Smooth muscle cell (in vitro differentiated cells): ENCODE results near the gene COL9A2. TPM values are rescaled to one million over a fixed set of nuclear protein-coding genes. Genes with fewer than 3 reads are reported as not detected.

Experiments used
- DNase-seq: peaks from one replicate; lab custom pipeline; 2025; ENCODE audit not compliant: unreplicated experiment; lab: John Stamatoyannopoulos, UW
- H2AFZ ChIP-seq: fragments of 200-600 bp; sonication (generic); 2 replicates; pipeline ENCODE4 v1.6.0; 2016; ENCODE audit warnings: antibody characterized with exemption, low read depth, mild to moderate bottlenecking
- H3F3A ChIP-seq: fragments of 200-600 bp; sonication (generic); 2 replicates; pipeline ENCODE4 v1.6.0; 2017; ENCODE audit warnings: antibody characterized with exemption, low read depth
- H3K27ac ChIP-seq: fragments of 200-600 bp; sonication (generic); 2 replicates; pipeline ENCODE4 v1.5.1; 2016; ENCODE audit warnings: low read depth, mild to moderate bottlenecking
- H3K27me3 ChIP-seq: fragments of 200-600 bp; sonication (generic); 2 replicates; pipeline ENCODE4 v1.6.1; 2016; ENCODE audit warnings: low read depth, mild to moderate bottlenecking
- H3K36me3 ChIP-seq: fragments of 200-600 bp; sonication (generic); 2 replicates; pipeline ENCODE4 v1.5.1; 2016; ENCODE audit warnings: low read depth
- H3K4me1 ChIP-seq: fragments of 200-600 bp; sonication (generic); 2 replicates; pipeline ENCODE4 v1.5.1; 2016; ENCODE audit warnings: low read depth
- H3K4me2 ChIP-seq: fragments of 200-600 bp; sonication (generic); 2 replicates; pipeline ENCODE4 v1.6.0; 2016; ENCODE audit warnings: mild to moderate bottlenecking
- H3K4me3 ChIP-seq: fragments of 200-600 bp; sonication (generic); 2 replicates; pipeline ENCODE4 v1.5.1; 2016; ENCODE audit warnings: mild to moderate bottlenecking
- H3K79me2 ChIP-seq: fragments of 200-600 bp; sonication (generic); 2 replicates; pipeline ENCODE4 v1.6.0; 2016; ENCODE audit warnings: low read depth, mild to moderate bottlenecking
- H3K9ac ChIP-seq: fragments of 200-600 bp; sonication (generic); 2 replicates; pipeline ENCODE4 v1.6.0; 2016; ENCODE audit warnings: low read depth
- H3K9me3 ChIP-seq: fragments of 200-600 bp; sonication (generic); replicated peaks from 2 replicates; pipeline ENCODE4 v1.5.1; 2016; ENCODE audit warnings: low read depth
- H4K20me1 ChIP-seq: fragments of 200-600 bp; sonication (generic); 2 replicates; pipeline ENCODE4 v1.6.0; 2016; ENCODE audit warnings: low read depth
- WGBS: methylation state at CpG from one replicate; pipeline ENCODE4 v1.1.7; 2016; ENCODE audit warnings: low lambda C conversion rate; 5-methylcytosine and 5-hydroxymethylcytosine counted together
- polyA plus RNA-seq: library from polyadenylated mRNA; unstranded; fragments of >200 nt; fragmentation: Nextera tagmentation; extraction: Ambion mirVana; gene quantifications from 2 replicates; pipeline ENCODE4 v1.2.1, GENCODE V29; 2016
- total RNA-seq: library from RNA; depleted of rRNA; stranded (reverse); fragments of >200 nt; gene quantifications from 2 replicates; pipeline ENCODE4 v1.2.3, GENCODE V29; 2014
- TF ChIP-seq, protein P1 (sequence below): fragments of 200-600 bp; sonication (generic); IDR thresholded peaks from 2 replicates; pipeline ENCODE4 v1.5.1; 2017; ENCODE audit warnings: borderline replicate concordance, mild to moderate bottlenecking, antibody characterized with exemption; ENCODE audit not compliant: insufficient read depth, poor library complexity, severe bottlenecking

COL9A2 gene
- total and polyA plus RNA-seq, 2 experiments from 2014 or later = 8.0 to 24.5 TPM

DNA sequence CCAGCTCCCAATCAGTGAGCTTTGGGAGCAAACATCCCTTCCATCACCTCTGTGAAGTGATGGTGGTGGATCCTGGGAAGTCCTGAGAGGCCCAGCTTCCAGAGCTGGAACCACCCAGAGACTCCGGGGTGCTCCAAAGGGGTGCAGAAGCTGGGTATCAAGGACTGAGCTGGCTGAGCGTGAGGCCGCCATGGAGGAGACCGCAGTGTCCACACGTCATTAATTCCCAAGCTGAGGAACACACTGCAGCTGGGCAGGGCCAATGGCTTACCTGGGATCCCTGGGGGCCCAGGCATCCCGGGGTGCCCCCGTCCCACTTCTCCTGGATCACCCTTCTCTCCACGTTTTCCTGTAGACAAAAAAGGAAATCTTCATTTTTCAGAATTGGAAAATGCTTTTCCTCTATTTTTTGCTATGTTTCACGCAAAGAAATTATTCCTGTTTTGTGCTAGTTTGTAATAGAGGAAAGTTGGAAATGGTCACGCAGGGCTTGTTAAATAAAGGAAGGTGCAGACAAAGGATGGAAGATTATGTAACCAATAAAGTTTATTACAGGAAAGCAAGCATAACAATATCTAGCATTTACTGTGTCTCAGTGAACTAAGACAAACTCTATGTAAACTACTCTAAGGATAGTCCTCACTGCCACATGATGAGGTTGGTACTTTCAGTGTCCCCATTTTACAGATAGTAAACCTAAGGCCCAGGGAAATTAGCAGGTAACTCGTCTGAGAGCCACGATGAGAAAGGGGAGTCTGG is 15.4 kb downstream of the COL9A2 start:
- 94% methylated on average over 12 of the region's 12 CpGs for WGBS
- Histone ChIP-seq H3K4me3 (no peak overlapping the region), H3K9me3 (no peaks in the 10 kb centered on the region), H4K20me1 (no peaks in the 10 kb centered on the region), H3K27ac (no peak overlapping the region), H3F3A (no peaks in the 10 kb centered on the region), H3K36me3 (no peaks in the 10 kb centered on the region), H3K4me2 (no peak overlapping the region), H3K27me3 (no peaks in the 10 kb centered on the region), H2AFZ (no peak overlapping the region), H3K9ac (no peak overlapping the region), H3K79me2 (no peaks in the 10 kb centered on the region), H3K4me1 (no peaks in the 10 kb centered on the region)
- TF ChIP-seq, protein P1, sequence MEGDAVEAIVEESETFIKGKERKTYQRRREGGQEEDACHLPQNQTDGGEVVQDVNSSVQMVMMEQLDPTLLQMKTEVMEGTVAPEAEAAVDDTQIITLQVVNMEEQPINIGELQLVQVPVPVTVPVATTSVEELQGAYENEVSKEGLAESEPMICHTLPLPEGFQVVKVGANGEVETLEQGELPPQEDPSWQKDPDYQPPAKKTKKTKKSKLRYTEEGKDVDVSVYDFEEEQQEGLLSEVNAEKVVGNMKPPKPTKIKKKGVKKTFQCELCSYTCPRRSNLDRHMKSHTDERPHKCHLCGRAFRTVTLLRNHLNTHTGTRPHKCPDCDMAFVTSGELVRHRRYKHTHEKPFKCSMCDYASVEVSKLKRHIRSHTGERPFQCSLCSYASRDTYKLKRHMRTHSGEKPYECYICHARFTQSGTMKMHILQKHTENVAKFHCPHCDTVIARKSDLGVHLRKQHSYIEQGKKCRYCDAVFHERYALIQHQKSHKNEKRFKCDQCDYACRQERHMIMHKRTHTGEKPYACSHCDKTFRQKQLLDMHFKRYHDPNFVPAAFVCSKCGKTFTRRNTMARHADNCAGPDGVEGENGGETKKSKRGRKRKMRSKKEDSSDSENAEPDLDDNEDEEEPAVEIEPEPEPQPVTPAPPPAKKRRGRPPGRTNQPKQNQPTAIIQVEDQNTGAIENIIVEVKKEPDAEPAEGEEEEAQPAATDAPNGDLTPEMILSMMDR = no peak
- no peak for DNase-seq

DNA sequence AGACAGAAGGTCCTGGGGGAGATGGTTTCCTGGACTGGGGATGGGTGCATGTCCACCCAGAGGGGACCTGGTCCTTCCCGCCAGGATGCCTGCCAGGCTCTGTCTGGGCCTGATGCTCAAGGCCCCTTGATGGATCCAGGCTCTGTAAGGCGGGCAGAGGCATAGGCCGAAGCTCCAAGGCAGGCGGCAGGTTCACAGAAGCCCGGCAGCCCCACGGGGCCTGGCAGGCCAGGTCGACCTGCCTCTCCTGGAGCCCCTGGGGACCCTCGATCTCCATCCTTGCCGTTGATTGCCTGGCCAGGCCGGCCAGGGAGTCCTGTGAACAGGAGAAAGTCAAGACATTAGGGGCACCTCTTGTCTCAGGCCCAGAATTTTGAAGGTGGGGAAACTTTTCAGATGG is 16.0 kb downstream of the COL9A2 start:
- no peak overlapping the region for H2AFZ ChIP-seq
- WGBS = 93% methylated on average over 10 of the region's 10 CpGs

DNA sequence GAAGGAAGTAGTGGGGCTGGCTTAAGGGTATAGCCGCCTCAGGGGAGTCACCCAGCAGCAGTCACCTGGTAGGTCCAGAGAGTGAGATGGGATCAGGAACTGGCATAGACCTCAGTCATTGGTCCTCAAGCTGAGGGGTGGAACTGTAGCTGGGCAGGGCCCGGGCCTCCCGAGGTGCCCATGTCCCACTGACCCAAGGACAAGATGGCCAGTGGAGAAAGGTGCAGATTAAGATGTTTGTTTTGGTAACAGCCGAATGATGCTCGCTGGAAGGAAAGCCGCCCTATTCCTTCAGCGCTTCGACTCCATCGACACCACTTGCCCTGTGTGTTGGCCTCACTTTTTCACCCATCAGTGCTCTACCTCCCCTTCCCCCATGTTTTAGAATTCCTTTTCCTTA is 16.4 kb downstream of the COL9A2 start:
- Histone ChIP-seq H3K9me3 (no peaks in the 10 kb centered on the region), H3K4me1 (no peaks in the 10 kb centered on the region), H3K4me3 (no peak overlapping the region), H3K27ac (no peak overlapping the region), H2AFZ (no peak overlapping the region), H3K79me2 (no peaks in the 10 kb centered on the region), H3F3A (no peaks in the 10 kb centered on the region), H3K4me2 (no peak overlapping the region), H3K36me3 (no peaks in the 10 kb centered on the region), H4K20me1 (no peaks in the 10 kb centered on the region), H3K9ac (no peak overlapping the region), H3K27me3 (no peaks in the 10 kb centered on the region)
- no peak for DNase-seq
- 97% methylated on average over 9 of the region's 9 CpGs for WGBS
- TF ChIP-seq, protein P1 = no peak

More for the DNA sequence above, 16.0 kb downstream of the COL9A2 start:
- H3K27me3 ChIP-seq = no peaks in the 10 kb centered on the region
- H3K4me1 ChIP-seq = no peaks in the 10 kb centered on the region
- no peak for DNase-seq
- TF ChIP-seq, protein P1 = no peak
- no peaks in the 10 kb centered on the region for H3K36me3 ChIP-seq
- no peaks in the 10 kb centered on the region for H3K9me3 ChIP-seq
- no peaks in the 10 kb centered on the region for H3F3A ChIP-seq
- no peaks in the 10 kb centered on the region for H3K79me2 ChIP-seq
- no peak overlapping the region for H3K4me2 ChIP-seq
- no peak overlapping the region for H3K9ac ChIP-seq
- H4K20me1 ChIP-seq = no peaks in the 10 kb centered on the region
- H3K4me3 ChIP-seq = no peak overlapping the region
- H3K27ac ChIP-seq = no peak overlapping the region

DNA sequence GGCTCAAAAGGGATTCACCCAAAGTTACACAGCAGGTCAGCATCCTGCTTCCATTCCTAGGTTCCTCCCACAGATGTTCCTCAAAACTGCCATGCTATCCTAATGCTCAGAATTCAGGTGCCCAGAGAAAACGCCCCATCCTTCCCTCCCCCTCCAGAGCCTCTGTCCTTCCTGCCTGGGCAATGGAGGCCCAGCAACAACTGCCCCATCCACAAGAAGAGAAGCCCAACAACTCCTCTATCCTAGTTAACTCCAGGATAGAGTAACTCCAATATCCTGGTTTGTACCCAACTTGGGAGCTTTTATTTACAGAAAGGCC is 16.9 kb downstream of the COL9A2 start:
- DNase-seq = no peak
- Histone ChIP-seq H3K79me2 (no peaks in the 10 kb centered on the region), H4K20me1 (no peaks in the 10 kb centered on the region), H3K9me3 (no peaks in the 10 kb centered on the region), H3F3A (no peaks in the 10 kb centered on the region), H3K36me3 (no peaks in the 10 kb centered on the region), H3K4me3 (no peak overlapping the region), H3K4me1 (no peaks in the 10 kb centered on the region), H3K27me3 (no peaks in the 10 kb centered on the region), H3K4me2 (no peak overlapping the region), H3K27ac (no peak overlapping the region), H3K9ac (no peak overlapping the region), H2AFZ (no peak overlapping the region)
- WGBS = 100% methylated on average over 1 of the region's 1 CpG
- TF ChIP-seq, protein P1 = no peak
